PC-9 (cell line): ENCODE data around the gene CYP3A4.

ENCODE experiments used
- CTCF ChIP-seq: fragments of 200-600 bp; sonication (generic); conservative IDR thresholded peaks from 2 replicates; pipeline ENCODE4 v1.6.1; 2017; ENCODE audit warnings: mixed run types, antibody characterized with exemption, mild to moderate bottlenecking, moderate library complexity
- EZH2 ChIP-seq: fragments of 200-600 bp; sonication (generic); IDR thresholded peaks from 2 replicates; pipeline ENCODE4 v1.8.0; 2017; ENCODE audit warnings: antibody characterized with exemption, low read depth

DNA sequence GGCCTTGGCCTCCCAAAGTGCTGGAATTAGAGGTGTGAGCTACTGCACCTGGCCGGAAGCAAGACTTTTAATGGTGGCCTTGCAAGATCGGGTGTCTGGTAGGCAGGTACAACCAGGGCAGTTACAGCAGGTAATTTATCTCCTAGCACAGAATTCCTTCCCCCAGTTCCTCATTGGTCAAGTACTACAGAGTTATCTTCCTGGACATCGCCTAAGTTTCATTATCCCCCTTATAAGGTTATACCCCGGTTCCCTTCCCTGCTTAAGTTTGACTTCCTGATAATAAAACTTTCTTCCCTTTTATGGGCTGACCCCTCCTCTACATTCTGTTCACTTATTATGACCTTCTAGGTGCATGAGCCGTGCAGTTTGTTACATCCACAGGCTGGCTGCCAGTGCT, 24.8 kb upstream of the CYP3A4 start:
- TF ChIP-seq CTCF (no peak), EZH2 (no peak)
